Smooth muscle cell (in vitro differentiated cells): ENCODE data around the gene AMER1. TPM values are rescaled to one million over a fixed set of nuclear protein-coding genes. Genes with fewer than 3 reads are reported as not detected.
A peak's percentile ranks its signal among the peaks of the same experiment; 100 is the strongest.
"Not testable (repeated sequence)": the region's sequence is repeated elsewhere in the genome, so short reads cannot be mapped to it uniquely, and the experiment has no call there.

Experiments
- DNase-seq: peaks from one replicate; lab custom pipeline; 2025; ENCODE audit not compliant: unreplicated experiment; lab: John Stamatoyannopoulos, UW
- H2AFZ ChIP-seq: fragments of 200-600 bp; sonication (generic); 2 replicates; pipeline ENCODE4 v1.6.0; 2016; ENCODE audit warnings: antibody characterized with exemption, low read depth, mild to moderate bottlenecking
- H3F3A ChIP-seq: fragments of 200-600 bp; sonication (generic); 2 replicates; pipeline ENCODE4 v1.6.0; 2017; ENCODE audit warnings: antibody characterized with exemption, low read depth
- H3K27ac ChIP-seq: fragments of 200-600 bp; sonication (generic); 2 replicates; pipeline ENCODE4 v1.5.1; 2016; ENCODE audit warnings: low read depth, mild to moderate bottlenecking
- H3K27me3 ChIP-seq: fragments of 200-600 bp; sonication (generic); 2 replicates; pipeline ENCODE4 v1.6.1; 2016; ENCODE audit warnings: low read depth, mild to moderate bottlenecking
- H3K36me3 ChIP-seq: fragments of 200-600 bp; sonication (generic); 2 replicates; pipeline ENCODE4 v1.5.1; 2016; ENCODE audit warnings: low read depth
- H3K4me1 ChIP-seq: fragments of 200-600 bp; sonication (generic); 2 replicates; pipeline ENCODE4 v1.5.1; 2016; ENCODE audit warnings: low read depth
- H3K4me2 ChIP-seq: fragments of 200-600 bp; sonication (generic); 2 replicates; pipeline ENCODE4 v1.6.0; 2016; ENCODE audit warnings: mild to moderate bottlenecking
- H3K4me3 ChIP-seq: fragments of 200-600 bp; sonication (generic); 2 replicates; pipeline ENCODE4 v1.5.1; 2016; ENCODE audit warnings: mild to moderate bottlenecking
- H3K79me2 ChIP-seq: fragments of 200-600 bp; sonication (generic); 2 replicates; pipeline ENCODE4 v1.6.0; 2016; ENCODE audit warnings: low read depth, mild to moderate bottlenecking
- H3K9ac ChIP-seq: fragments of 200-600 bp; sonication (generic); 2 replicates; pipeline ENCODE4 v1.6.0; 2016; ENCODE audit warnings: low read depth
- H3K9me3 ChIP-seq: fragments of 200-600 bp; sonication (generic); replicated peaks from 2 replicates; pipeline ENCODE4 v1.5.1; 2016; ENCODE audit warnings: low read depth
- H4K20me1 ChIP-seq: fragments of 200-600 bp; sonication (generic); 2 replicates; pipeline ENCODE4 v1.6.0; 2016; ENCODE audit warnings: low read depth
- WGBS: methylation state at CpG from one replicate; pipeline ENCODE4 v1.1.7; 2016; ENCODE audit warnings: low lambda C conversion rate; 5-methylcytosine and 5-hydroxymethylcytosine counted together
- polyA plus RNA-seq: library from polyadenylated mRNA; unstranded; fragments of >200 nt; fragmentation: Nextera tagmentation; extraction: Ambion mirVana; gene quantifications from 2 replicates; pipeline ENCODE4 v1.2.1, GENCODE V29; 2016
- total RNA-seq: library from RNA; depleted of rRNA; stranded (reverse); fragments of >200 nt; gene quantifications from 2 replicates; pipeline ENCODE4 v1.2.3, GENCODE V29; 2014
- TF ChIP-seq, protein P1 (sequence below): fragments of 200-600 bp; sonication (generic); IDR thresholded peaks from 2 replicates; pipeline ENCODE4 v1.5.1; 2017; ENCODE audit warnings: borderline replicate concordance, mild to moderate bottlenecking, antibody characterized with exemption; ENCODE audit not compliant: insufficient read depth, poor library complexity, severe bottlenecking

The AMER1 gene
- total and polyA plus RNA-seq, 2 experiments from 2014 or later, result 0.16 to 5.5 TPM

DNA sequence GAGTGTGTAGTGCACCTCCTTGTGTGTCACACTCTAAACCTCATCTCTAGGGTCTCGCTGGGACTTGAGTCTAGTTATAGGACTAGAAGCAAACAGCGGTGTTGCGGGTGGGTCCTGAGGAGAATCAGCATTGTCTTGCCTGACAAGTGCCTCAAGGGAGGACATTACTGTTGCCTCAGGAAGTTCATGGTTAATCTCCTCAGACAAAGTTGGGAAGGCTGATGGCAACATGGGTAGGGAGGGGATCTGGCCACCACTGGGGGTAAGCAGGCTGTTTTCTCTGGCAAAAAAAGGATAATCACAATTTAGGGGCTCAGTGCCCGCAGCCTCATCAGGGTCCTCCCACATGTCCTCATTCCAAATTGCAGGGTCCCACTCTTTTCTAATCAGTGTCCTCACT lies 12.5 kb upstream of the AMER1 start:
- Histone ChIP-seq H2AFZ (no peak overlapping the region), H3K4me2 (no peak overlapping the region), H3F3A (no peaks in the 10 kb centered on the region), H3K27ac (no peak overlapping the region), H3K27me3 (no peaks in the 10 kb centered on the region), H3K4me3 (no peak overlapping the region), H3K9me3 (no peaks in the 10 kb centered on the region), H3K9ac (no peak overlapping the region), H3K4me1 (no peaks in the 10 kb centered on the region), H3K36me3 (no peaks in the 10 kb centered on the region), H4K20me1 (no peaks in the 10 kb centered on the region), H3K79me2 (no peaks in the 10 kb centered on the region)
- TF ChIP-seq, protein P1, sequence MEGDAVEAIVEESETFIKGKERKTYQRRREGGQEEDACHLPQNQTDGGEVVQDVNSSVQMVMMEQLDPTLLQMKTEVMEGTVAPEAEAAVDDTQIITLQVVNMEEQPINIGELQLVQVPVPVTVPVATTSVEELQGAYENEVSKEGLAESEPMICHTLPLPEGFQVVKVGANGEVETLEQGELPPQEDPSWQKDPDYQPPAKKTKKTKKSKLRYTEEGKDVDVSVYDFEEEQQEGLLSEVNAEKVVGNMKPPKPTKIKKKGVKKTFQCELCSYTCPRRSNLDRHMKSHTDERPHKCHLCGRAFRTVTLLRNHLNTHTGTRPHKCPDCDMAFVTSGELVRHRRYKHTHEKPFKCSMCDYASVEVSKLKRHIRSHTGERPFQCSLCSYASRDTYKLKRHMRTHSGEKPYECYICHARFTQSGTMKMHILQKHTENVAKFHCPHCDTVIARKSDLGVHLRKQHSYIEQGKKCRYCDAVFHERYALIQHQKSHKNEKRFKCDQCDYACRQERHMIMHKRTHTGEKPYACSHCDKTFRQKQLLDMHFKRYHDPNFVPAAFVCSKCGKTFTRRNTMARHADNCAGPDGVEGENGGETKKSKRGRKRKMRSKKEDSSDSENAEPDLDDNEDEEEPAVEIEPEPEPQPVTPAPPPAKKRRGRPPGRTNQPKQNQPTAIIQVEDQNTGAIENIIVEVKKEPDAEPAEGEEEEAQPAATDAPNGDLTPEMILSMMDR, result no peak
- DNase-seq, result no peak
- WGBS, result 83% methylated on average over 4 of the region's 4 CpGs

DNA sequence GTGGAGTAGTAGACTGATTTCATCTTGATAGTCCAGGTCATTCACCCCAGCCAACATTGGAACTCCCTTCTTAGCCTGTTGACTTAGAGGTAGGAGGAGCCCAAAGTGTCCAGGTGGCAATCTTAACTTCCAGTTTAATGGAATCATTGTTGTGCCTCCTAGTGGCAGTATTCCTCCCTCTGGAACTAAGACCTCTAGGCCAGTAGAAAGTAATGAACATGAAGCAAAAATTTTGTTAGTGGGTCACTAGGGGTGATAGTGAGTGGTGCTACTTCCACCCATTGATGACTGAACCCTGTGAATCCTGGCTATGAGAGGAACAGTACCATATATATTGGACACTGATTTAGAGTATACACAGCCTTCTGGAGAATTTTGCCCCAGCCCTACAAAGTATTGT lies 8.5 kb upstream of the AMER1 start:
- not testable (repeated sequence) for H2AFZ ChIP-seq, H3K4me2 ChIP-seq, H3K27me3 ChIP-seq, DNase-seq, H3K4me1 ChIP-seq, H3K27ac ChIP-seq, H3K36me3 ChIP-seq, H3F3A ChIP-seq, H3K4me3 ChIP-seq, H3K9me3 ChIP-seq, H3K79me2 ChIP-seq, H3K9ac ChIP-seq, H4K20me1 ChIP-seq

- TF ChIP-seq, protein P1, result no peak
- no peak for DNase-seq
- Histone ChIP-seq H2AFZ (peak overlapping the region; percentile 75), H3K4me3 (peak overlapping the region; percentile 67), H3K9me3 (no peaks in the 10 kb centered on the region), H4K20me1 (peaks cover 24% of the 10 kb centered on the region), H3K79me2 (peaks cover 2% of the 10 kb centered on the region), H3K27me3 (no peaks in the 10 kb centered on the region), H3K27ac (peak overlapping the region; percentile 76), H3K4me2 (peak overlapping the region; percentile 84), H3K9ac (peak overlapping the region; percentile 47), H3K36me3 (no peaks in the 10 kb centered on the region), H3K4me1 (peaks cover 5% of the 10 kb centered on the region), H3F3A (no peaks in the 10 kb centered on the region)
- WGBS, result 60% methylated on average over 5 of the region's 5 CpGs
Observed at GRCh38 chrX:64206556-64207162, 1.2 kb upstream of the AMER1 start.

DNA sequence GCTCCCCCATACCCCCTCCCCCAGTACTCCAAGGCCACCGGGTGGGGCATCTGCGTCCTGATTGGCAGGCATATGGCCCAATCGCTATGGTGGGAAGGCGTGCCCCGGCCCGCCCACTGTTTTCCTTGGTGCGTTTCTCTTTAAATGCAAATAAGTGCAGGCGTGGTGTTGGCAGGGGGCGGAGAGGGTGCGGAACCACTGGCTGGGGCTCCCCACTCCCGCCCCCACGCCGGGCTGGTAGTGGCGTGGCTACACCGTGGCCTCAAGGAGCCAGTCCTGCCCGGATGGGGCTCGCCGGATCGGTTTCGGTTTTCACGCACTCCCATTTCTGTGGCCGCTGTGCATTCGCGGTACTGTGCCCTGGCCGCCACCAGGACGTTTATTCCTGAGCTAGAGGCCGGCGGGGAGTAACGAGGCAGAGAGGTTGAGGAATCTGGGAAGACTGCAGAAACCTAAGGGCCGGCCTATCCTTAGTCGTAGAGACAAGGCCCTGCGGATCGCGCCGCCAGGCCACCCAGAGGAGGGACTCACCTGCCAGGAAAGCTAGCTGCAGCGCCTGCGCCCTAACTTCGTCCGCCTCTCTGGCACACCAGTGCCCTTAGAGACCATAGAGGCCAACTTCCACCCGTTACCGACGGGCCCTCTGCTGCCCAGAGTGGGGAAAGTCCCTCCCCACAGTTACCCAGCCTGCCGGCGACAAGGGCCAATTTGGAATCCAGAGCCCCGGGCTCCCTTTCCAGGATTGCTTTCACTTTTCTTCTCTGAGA lies 410 bp upstream of the AMER1 start:
- H2AFZ ChIP-seq, result peak overlapping the region; percentile 75
- DNase-seq, result peak; percentile 63
- no peaks in the 10 kb centered on the region for H3F3A ChIP-seq
- peaks cover 31% of the 10 kb centered on the region for H4K20me1 ChIP-seq
- peaks cover 5% of the 10 kb centered on the region for H3K4me1 ChIP-seq
- H3K9me3 ChIP-seq, result no peaks in the 10 kb centered on the region
- H3K4me3 ChIP-seq, result peak overlapping the region; percentile 67
- peak overlapping the region; percentile 47 for H3K9ac ChIP-seq
- 33% methylated on average over 43 of the region's 45 CpGs for WGBS
- peak overlapping the region; percentile 76 for H3K27ac ChIP-seq
- no peaks in the 10 kb centered on the region for H3K36me3 ChIP-seq
- TF ChIP-seq, protein P1, result no peak
- H3K27me3 ChIP-seq, result no peaks in the 10 kb centered on the region
- H3K79me2 ChIP-seq, result peaks cover 5% of the 10 kb centered on the region
- H3K4me2 ChIP-seq, result peak overlapping the region; percentile 84
